Measurements from ENCODE around the gene LMCD1.

The LMCD1 gene

DNA sequence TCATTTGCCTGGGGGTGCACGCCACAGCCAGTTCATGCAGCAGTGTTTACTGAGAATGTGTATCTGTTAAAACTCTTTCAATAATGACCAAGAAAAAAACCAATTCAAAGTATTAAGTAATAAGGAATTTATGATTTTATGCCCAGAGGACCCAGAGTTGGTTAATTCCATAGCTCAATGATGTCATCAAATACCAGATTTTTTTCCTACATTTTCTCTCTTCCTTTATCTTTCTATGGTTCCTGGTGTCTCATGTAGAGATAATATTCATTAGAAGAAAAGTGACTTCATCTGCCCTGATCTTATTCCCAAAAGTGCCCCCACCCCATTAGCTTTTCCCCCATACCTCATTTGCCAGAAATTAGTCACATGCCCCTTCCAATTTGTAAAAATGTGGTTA lies 44.6 kb upstream of the LMCD1 start:
- no peaks in the 10 kb centered on the region for H3K36me3 Mint-ChIP-seq (ENCODE audit: low read depth)

DNA sequence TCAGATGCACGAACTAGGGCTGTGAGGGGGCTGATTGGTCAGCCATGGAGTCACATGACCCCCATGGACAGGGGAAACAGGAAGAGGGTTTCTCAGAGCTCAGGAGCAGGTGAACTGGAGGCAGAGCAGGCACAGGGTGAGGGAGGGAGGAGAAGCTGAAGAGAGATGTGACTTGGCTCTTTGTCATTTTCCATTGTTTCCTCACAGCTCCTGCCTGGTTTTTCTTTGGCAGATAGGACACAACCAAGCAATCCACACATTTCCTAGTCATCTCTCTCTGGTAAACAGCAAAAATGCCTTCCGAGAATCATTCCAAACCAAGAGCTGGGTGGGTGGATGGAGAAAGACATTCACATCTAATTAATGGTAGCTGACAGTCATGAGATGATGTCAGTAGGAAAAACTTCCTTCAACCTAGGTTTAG lies 43.4 kb upstream of the LMCD1 start:
- Mint-ChIP-seq H3K36me3 (ENCODE audit: low read depth) (no peaks in the 10 kb centered on the region), H3K27ac (no peak overlapping the region), H3K4me1 (no peaks in the 10 kb centered on the region), H3K4me3 (no peak overlapping the region), H3K9me3 (no peaks in the 10 kb centered on the region), H3K27me3 (ENCODE audit: low read depth) (no peaks in the 10 kb centered on the region)
- TF ChIP-seq, protein P1, sequence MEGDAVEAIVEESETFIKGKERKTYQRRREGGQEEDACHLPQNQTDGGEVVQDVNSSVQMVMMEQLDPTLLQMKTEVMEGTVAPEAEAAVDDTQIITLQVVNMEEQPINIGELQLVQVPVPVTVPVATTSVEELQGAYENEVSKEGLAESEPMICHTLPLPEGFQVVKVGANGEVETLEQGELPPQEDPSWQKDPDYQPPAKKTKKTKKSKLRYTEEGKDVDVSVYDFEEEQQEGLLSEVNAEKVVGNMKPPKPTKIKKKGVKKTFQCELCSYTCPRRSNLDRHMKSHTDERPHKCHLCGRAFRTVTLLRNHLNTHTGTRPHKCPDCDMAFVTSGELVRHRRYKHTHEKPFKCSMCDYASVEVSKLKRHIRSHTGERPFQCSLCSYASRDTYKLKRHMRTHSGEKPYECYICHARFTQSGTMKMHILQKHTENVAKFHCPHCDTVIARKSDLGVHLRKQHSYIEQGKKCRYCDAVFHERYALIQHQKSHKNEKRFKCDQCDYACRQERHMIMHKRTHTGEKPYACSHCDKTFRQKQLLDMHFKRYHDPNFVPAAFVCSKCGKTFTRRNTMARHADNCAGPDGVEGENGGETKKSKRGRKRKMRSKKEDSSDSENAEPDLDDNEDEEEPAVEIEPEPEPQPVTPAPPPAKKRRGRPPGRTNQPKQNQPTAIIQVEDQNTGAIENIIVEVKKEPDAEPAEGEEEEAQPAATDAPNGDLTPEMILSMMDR (IDR thresholded peaks at IDR 0.05; ENCODE audit: unreplicated experiment in 3 of 3): no peak

More for the DNA sequence above, 44.6 kb upstream of the LMCD1 start:
- Mint-ChIP-seq H3K9me3 (no peaks in the 10 kb centered on the region), H3K27me3 (ENCODE audit: low read depth) (no peaks in the 10 kb centered on the region), H3K4me1 (no peaks in the 10 kb centered on the region), H3K27ac (no peak overlapping the region), H3K4me3 (no peak overlapping the region)
- TF ChIP-seq, protein P1 (IDR thresholded peaks at IDR 0.05; ENCODE audit: unreplicated experiment in 3 of 3): no peak

DNA sequence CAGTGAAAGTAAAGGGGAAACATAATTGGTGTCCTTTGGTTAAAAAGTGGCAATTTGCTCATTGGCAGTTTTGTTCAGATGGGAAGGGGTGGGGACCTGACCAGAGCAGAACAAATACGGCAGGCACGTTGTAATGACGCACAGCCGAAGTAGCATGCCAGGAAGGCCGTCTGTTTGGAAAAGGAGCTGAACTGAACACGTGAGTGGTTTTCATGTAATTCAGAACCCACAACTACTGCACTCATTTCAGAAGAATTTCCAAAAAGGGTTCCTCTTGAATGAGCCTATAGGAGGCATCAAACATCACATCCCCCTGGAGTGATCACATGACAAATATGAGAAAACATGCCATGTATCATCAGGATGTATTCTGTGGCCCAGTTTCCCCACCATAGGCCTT lies 42.9 kb upstream of the LMCD1 start:
- Mint-ChIP-seq H3K27ac (no peak overlapping the region), H3K4me1 (no peaks in the 10 kb centered on the region), H3K27me3 (ENCODE audit: low read depth) (no peaks in the 10 kb centered on the region), H3K9me3 (no peaks in the 10 kb centered on the region), H3K36me3 (ENCODE audit: low read depth) (no peaks in the 10 kb centered on the region), H3K4me3 (no peak overlapping the region)
- TF ChIP-seq, protein P1 (IDR thresholded peaks at IDR 0.05; ENCODE audit: unreplicated experiment in 3 of 3): no peak

DNA sequence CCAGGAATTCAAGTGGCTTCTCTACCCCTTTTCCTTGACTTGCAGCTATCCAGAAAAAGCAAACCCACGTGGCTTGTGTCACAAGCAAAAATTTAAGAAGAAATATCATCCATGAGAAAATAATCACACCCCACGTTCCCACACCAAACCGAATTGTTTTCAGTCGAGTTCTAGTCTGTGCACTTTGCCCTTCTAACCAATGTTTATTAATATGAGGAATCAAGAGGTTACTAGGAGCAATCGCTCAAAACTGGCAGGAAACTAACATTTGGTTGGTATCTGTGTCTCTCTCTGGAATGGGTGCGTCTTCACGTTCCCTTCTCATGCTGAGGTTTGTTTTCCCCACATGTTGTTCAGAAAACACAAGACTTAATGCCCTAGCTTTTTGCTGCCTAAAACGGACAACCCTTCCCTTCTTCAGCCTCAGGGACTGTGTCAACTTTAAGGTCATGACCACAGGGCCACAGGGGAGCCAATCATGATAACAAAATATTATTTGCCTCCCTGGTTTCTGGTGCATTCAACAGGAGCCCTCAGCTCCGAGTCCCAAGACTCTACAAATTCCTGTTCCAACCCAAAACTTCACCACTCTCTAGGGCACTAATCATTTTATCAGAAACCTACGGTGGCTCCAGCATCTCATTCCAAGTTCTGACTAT lies 41.4 kb upstream of the LMCD1 start:
- Mint-ChIP-seq H3K27me3 (ENCODE audit: low read depth) (no peaks in the 10 kb centered on the region), H3K4me1 (no peaks in the 10 kb centered on the region), H3K4me3 (no peak overlapping the region), H3K36me3 (ENCODE audit: low read depth) (no peaks in the 10 kb centered on the region), H3K27ac (no peak overlapping the region), H3K9me3 (no peaks in the 10 kb centered on the region)
- TF ChIP-seq, protein P1 (IDR thresholded peaks at IDR 0.05; ENCODE audit: unreplicated experiment in 3 of 3): no peak

DNA sequence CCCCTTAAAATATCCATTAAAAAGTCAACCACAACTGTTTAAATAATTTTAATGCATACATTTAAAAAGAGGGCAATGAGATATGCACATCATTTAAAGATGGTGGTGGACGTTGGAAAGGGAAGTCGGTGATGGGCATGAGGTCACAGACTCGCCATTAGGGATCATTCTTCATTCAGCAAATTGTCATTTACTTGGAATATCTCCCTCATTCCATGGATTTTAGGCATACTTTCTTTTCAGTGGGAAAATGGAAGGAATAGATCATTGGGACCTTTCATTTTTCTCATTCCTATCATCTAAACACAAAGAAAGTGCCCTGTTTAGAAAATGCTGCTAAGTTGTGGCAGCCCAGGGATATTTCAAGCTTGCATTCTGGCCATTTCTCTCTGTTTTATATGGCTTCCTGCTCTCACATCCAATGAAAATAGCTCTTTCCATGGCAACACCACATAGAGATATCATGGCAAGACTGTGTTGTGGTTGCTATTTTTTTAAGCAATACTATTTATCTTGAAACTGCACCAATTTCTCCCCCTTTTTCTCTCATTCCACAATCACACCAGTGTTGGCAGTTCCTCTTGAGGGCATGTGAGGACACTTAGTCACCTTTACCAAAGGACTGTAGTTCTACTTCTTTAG lies 40.7 kb upstream of the LMCD1 start:
- H3K9me3 Mint-ChIP-seq: no peaks in the 10 kb centered on the region
- TF ChIP-seq, protein P1 (IDR thresholded peaks at IDR 0.05; ENCODE audit: unreplicated experiment in 3 of 3): no peak
- H3K27me3 Mint-ChIP-seq (ENCODE audit: low read depth): no peaks in the 10 kb centered on the region
- H3K4me3 Mint-ChIP-seq: no peak overlapping the region
- no peaks in the 10 kb centered on the region for H3K4me1 Mint-ChIP-seq
- H3K36me3 Mint-ChIP-seq (ENCODE audit: low read depth): no peaks in the 10 kb centered on the region
- no peak overlapping the region for H3K27ac Mint-ChIP-seq

DNA sequence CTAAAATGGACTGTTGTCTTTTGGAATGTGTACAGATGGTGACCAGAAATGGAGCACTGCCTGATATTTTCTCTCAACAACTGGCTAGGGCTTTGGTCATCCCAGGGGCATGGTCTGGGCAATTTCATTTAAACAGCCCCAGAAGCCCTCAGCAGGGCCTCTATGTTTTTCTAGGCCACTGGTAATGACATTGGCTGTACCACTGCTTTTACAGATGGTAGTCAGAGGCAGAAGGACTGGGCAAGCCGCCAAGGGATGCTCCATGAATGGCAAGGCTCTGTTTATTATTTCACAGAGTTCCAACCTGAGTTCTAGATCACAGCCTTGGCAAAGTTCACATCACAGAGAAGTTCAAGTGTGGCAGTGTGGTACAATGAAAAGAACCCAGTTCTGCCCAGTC lies 37.0 kb upstream of the LMCD1 start:
- no peaks in the 10 kb centered on the region for H3K9me3 Mint-ChIP-seq
- no peak overlapping the region for H3K27ac Mint-ChIP-seq
- H3K27me3 Mint-ChIP-seq (ENCODE audit: low read depth): peaks cover 5% of the 10 kb centered on the region
- TF ChIP-seq, protein P1 (IDR thresholded peaks at IDR 0.05; ENCODE audit: unreplicated experiment in 3 of 3): no peak
- peaks cover 12% of the 10 kb centered on the region for H3K4me1 Mint-ChIP-seq
- no peak overlapping the region for H3K4me3 Mint-ChIP-seq
- no peaks in the 10 kb centered on the region for H3K36me3 Mint-ChIP-seq (ENCODE audit: low read depth)
